Cardiac fibroblast (primary cell): ENCODE data around the gene XAB2.
A peak's percentile ranks its signal among the peaks of the same experiment; 100 is the strongest.
"Not testable (repeated sequence)": the region's sequence is repeated elsewhere in the genome, so short reads cannot be mapped to it uniquely, and the experiment has no call there.

Experiments used
- DNase-seq, 2 donors: peaks; one replicate each; pipeline versions ENCODE4 v3.0.0 to v3.0.0-alpha.2; 2010; ENCODE audit warnings: low read depth in 2 of 2
- H3K4me3 ChIP-seq, 2 donors: replicated peaks in 1 of 2; 1 replicate in 1 of 2; 2 replicates in 1 of 2; pipeline ENCODE4 v1.5.1; 2011; ENCODE audit warnings: low read depth in 2 of 2, low read length in 2 of 2, mild to moderate bottlenecking in 2 of 2, moderate library complexity in 1 of 2
- CTCF ChIP-seq: IDR thresholded peaks from one replicate; pipeline ENCODE4 v1.5.1; 2011; ENCODE audit warnings: low read depth, mild to moderate bottlenecking, low read length, inconsistent platforms

XAB2 gene

GRCh38 chr19:7582446-7582845 is 46.9 kb downstream of the XAB2 start:
- TF ChIP-seq CTCF: no peak
- no peak overlapping the region for H3K4me3 ChIP-seq
- DNase-seq: no peak

DNA sequence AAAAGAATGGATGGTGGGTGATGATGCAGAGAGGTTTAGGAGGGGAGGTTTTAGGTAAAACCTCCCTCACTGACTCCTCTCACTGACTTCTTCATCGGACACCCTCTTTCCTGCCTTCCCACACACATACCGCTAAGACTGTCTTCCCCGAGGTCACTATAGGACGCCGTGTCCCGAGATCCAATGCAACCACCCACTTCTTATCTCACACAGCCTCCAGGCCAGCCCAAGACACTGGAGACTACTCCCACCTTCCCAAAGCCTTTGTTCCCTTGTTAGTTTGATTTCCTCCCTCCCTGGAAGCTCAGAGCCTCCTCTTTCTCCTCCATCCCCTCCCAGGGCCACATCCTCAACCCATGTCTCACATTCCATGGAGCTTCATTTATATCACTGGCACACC is 50.2 kb downstream of the XAB2 start:
- no peak for DNase-seq
- no peak overlapping the region for H3K4me3 ChIP-seq
- TF ChIP-seq CTCF: no peak

DNA sequence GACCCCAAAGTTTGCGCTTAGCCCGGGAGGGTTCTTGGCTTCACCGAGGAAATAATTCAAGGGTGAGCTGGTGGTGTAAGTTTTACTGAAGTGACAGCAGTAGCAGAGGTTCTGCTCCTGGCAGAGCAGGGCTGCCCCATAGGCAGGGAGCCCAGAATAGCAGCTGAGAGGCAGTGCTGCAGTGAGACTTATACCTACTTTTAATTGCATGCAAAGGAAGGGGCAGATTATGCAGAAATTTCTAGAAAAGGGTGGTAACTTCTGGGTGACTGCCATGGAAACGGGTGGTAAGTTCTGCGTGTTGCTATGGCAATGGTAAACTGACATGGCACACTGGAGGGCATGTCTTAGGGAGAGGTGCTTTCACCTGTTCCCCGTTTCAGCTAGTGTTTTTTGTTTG is 51.2 kb downstream of the XAB2 start:
- no peak for TF ChIP-seq CTCF
- no peak overlapping the region for H3K4me3 ChIP-seq
- no peak for DNase-seq

DNA sequence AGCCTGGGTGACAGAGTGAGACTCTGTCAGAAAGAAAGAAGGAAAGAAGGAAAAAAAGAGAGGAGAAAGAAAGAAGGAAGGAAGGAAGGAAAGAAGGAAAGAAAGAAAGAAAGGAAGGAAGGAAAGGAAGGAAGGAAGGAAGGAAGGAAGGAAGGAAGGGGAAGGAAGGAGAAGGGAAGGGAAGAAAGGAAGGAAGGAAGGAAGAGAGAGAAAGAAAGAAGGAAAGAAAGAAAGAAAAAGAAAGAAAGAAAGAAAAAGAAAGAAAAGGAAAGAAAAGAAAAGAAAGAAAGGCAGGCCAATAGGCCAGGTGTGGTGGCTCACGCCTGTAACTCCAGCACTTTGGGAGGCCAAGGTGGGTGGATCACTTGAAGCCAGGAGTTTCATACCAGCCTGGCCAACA is 51.9 kb downstream of the XAB2 start:
- H3K4me3 ChIP-seq, DNase-seq: not testable (repeated sequence)

DNA sequence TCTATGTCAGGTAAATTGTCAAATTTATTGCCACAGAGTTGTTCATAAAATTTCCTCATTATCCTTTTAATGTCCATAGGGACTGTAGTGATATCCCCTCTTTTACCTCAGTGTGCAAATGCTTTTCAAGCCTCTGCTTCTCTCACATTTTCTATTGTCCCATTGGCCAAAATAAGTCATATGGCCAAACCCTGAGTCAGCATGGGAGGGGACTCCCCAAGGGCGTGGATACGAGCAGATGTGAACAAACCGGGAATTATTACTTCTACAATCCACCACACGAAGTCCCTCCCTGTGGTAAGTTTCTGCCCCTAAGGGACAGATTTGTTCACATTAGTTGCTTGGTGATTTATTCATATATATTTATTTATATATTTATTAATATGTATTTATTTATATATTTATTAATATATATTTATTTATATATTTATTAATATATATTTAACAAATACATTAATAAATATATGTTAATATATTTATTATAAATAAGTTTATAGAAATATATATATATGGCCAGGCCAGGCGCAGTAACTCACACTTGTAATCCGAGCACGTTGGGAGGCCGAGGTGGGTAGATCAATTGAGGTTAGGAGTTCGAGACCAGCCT is 53.8 kb downstream of the XAB2 start:
- peak in 1 of 2 donors; percentile 20 for DNase-seq
- no peak for TF ChIP-seq CTCF

GRCh38 chr19:7570761-7571160 is 58.6 kb downstream of the XAB2 start:
- TF ChIP-seq CTCF: no peak
- H3K4me3 ChIP-seq: no peak overlapping the region
- no peak for DNase-seq

More for the DNA sequence above, 53.8 kb downstream of the XAB2 start:
- no peak overlapping the region for H3K4me3 ChIP-seq
